HUES48 (cell line): Measurements from ENCODE around the gene C1orf115.
"Not testable (repeated sequence)": the region's sequence is repeated elsewhere in the genome, so short reads cannot be mapped to it uniquely, and the experiment has no call there.

ENCODE experiments used
- H3K27ac ChIP-seq: one replicate; pipeline ENCODE4 v1.7.0; 2013; ENCODE audit warnings: low read depth, low read length, inconsistent platforms
- H3K27me3 ChIP-seq: 2 replicates; pipeline ENCODE4 v1.6.1; 2013; ENCODE audit warnings: mild to moderate bottlenecking, low read length; ENCODE audit not compliant: control insufficient read depth, insufficient read depth
- H3K36me3 ChIP-seq: 2 replicates; pipeline ENCODE4 v1.6.1; 2013; ENCODE audit warnings: low read length; ENCODE audit not compliant: control insufficient read depth, insufficient read depth
- H3K4me1 ChIP-seq: 2 replicates; pipeline ENCODE4 v1.6.1; 2013; ENCODE audit warnings: mild to moderate bottlenecking, low read length; ENCODE audit not compliant: control insufficient read depth, insufficient read depth
- H3K4me3 ChIP-seq: 2 replicates; pipeline ENCODE4 v1.5.1; 2013; ENCODE audit warnings: mild to moderate bottlenecking, low read depth, low read length
- H3K9ac ChIP-seq: 2 replicates; pipeline ENCODE4 v1.6.1; 2013; ENCODE audit warnings: mild to moderate bottlenecking, low read depth, low read length, moderate library complexity
- H3K9me3 ChIP-seq: 2 replicates; pipeline ENCODE4 v1.6.1; 2013; ENCODE audit warnings: low read length; ENCODE audit not compliant: control insufficient read depth, insufficient read depth

C1orf115 gene

GRCh38 chr1:220726634-220727033 is 36.5 kb downstream of the C1orf115 start:
- Histone ChIP-seq H3K9ac (no peak overlapping the region), H3K4me1 (no peaks in the 10 kb centered on the region), H3K9me3 (no peaks in the 10 kb centered on the region), H3K36me3 (no peaks in the 10 kb centered on the region), H3K27me3 (no peaks in the 10 kb centered on the region; the same call in none of the 2 replicates), H3K27ac (no peak overlapping the region), H3K4me3 (no peak overlapping the region)

GRCh38 chr1:220727519-220727918 is 37.4 kb downstream of the C1orf115 start:
- Histone ChIP-seq H3K36me3 (no peaks in the 10 kb centered on the region), H3K4me1 (no peaks in the 10 kb centered on the region), H3K9ac (no peak overlapping the region), H3K27ac (no peak overlapping the region), H3K9me3 (no peaks in the 10 kb centered on the region), H3K27me3 (no peaks in the 10 kb centered on the region; the same call in 1 of the 2 replicates), H3K4me3 (no peak overlapping the region)

GRCh38 chr1:220730486-220730885 is 40.3 kb downstream of the C1orf115 start:
- H3K27ac ChIP-seq: no peak overlapping the region
- H3K27me3 ChIP-seq: no peaks in the 10 kb centered on the region
- H3K4me3 ChIP-seq: no peak overlapping the region
- no peaks in the 10 kb centered on the region for H3K4me1 ChIP-seq
- no peak overlapping the region for H3K9ac ChIP-seq
- H3K9me3 ChIP-seq: no peaks in the 10 kb centered on the region
- no peaks in the 10 kb centered on the region for H3K36me3 ChIP-seq

DNA sequence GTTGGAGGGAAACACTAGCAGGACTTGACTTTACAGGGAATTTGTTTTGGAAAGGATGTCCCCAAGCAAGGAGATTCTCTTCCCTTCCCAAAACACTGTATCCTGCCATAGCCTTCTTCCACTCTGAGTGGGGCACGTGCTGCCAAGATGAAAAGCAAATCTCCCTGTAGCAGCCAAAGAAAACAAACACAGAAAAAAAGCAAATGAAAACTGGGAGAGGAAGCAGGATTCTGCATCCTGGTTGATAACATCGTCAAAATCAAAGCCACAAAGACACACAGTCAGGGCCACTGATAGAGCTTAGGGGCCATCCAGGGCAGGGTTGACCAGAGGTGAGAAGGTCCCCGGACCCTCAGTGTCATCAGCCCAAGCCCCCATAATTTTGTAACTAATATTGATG is 42.0 kb downstream of the C1orf115 start:
- Histone ChIP-seq H3K9me3 (no peaks in the 10 kb centered on the region), H3K4me3 (no peak overlapping the region), H3K4me1 (no peaks in the 10 kb centered on the region), H3K27ac (no peak overlapping the region), H3K27me3 (no peaks in the 10 kb centered on the region), H3K36me3 (no peaks in the 10 kb centered on the region), H3K9ac (no peak overlapping the region)

- H3K9me3 ChIP-seq: no peaks in the 10 kb centered on the region
- no peaks in the 10 kb centered on the region for H3K4me1 ChIP-seq
- no peak overlapping the region for H3K4me3 ChIP-seq
- H3K27me3 ChIP-seq: no peaks in the 10 kb centered on the region
- no peak overlapping the region for H3K9ac ChIP-seq
- no peak overlapping the region for H3K27ac ChIP-seq
- no peaks in the 10 kb centered on the region for H3K36me3 ChIP-seq
Observed at GRCh38 chr1:220732621-220733020, 42.5 kb downstream of the C1orf115 start.

GRCh38 chr1:220733086-220733601 is 43.0 kb downstream of the C1orf115 start:
- H3K27me3 ChIP-seq: no peaks in the 10 kb centered on the region
- H3K36me3 ChIP-seq: no peaks in the 10 kb centered on the region
- H3K4me3 ChIP-seq: no peak overlapping the region
- H3K9me3 ChIP-seq: no peaks in the 10 kb centered on the region
- no peak overlapping the region for H3K9ac ChIP-seq
- H3K27ac ChIP-seq: no peak overlapping the region
- H3K4me1 ChIP-seq: no peaks in the 10 kb centered on the region

GRCh38 chr1:220734571-220735326 is 44.6 kb downstream of the C1orf115 start:
- no peak overlapping the region for H3K27ac ChIP-seq
- H3K4me1 ChIP-seq: no peaks in the 10 kb centered on the region
- H3K27me3 ChIP-seq: no peaks in the 10 kb centered on the region
- H3K9me3 ChIP-seq: no peaks in the 10 kb centered on the region
- no peak overlapping the region for H3K4me3 ChIP-seq
- no peaks in the 10 kb centered on the region for H3K36me3 ChIP-seq
- no peak overlapping the region for H3K9ac ChIP-seq

DNA sequence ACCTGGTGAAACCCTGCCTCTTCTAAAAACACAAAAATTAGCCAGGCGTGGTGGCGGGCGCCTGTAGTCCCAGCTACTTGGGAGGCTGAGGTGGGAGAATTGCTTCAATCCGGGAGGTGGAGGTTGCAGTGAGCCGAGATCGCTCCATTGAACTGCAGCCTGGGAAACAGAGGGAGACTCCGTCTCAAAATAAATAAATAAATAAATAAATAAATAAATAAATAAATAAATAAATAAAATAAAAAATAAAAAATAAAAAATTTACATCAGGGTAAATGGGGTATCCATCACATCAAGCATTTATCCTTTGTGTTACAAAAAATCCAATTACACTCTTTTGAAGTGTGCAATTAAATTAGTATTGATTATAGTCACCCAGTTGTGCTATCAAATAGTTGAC is 46.1 kb downstream of the C1orf115 start:
- H3K27ac ChIP-seq, H3K9ac ChIP-seq, H3K4me3 ChIP-seq, H3K4me1 ChIP-seq, H3K9me3 ChIP-seq, H3K27me3 ChIP-seq, H3K36me3 ChIP-seq: not testable (repeated sequence)

- Histone ChIP-seq H3K9me3 (no peaks in the 10 kb centered on the region), H3K4me3 (no peak overlapping the region), H3K9ac (no peak overlapping the region), H3K27ac (no peak overlapping the region), H3K27me3 (peaks cover 8% of the 10 kb centered on the region), H3K4me1 (no peaks in the 10 kb centered on the region), H3K36me3 (no peaks in the 10 kb centered on the region)
Observed at GRCh38 chr1:220741349-220741748, 51.2 kb downstream of the C1orf115 start.

DNA sequence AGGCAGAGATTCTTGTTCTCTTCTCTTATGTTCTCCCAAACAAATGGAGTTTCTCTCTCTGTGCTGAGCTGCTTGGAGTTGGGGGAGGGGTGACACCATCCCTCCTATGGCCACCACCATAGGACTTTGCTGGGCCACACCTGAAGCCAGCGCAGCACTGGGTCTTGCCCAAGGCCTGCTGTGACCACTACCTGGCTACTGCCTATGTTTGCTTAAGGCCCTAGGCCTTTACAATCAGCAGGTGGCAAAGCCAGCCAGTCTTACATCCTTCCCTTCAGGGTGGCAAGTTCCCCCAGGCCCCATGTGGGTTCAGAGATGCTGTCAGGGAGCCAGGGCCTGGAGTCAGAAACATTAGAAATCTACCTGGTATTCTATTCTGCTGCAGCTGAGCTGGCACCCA is 51.7 kb downstream of the C1orf115 start:
- H3K27ac ChIP-seq: no peak overlapping the region
- H3K4me1 ChIP-seq: no peaks in the 10 kb centered on the region
- H3K36me3 ChIP-seq: no peaks in the 10 kb centered on the region
- no peaks in the 10 kb centered on the region for H3K9me3 ChIP-seq
- no peak overlapping the region for H3K9ac ChIP-seq
- peaks cover 13% of the 10 kb centered on the region for H3K27me3 ChIP-seq
- H3K4me3 ChIP-seq: no peak overlapping the region

DNA sequence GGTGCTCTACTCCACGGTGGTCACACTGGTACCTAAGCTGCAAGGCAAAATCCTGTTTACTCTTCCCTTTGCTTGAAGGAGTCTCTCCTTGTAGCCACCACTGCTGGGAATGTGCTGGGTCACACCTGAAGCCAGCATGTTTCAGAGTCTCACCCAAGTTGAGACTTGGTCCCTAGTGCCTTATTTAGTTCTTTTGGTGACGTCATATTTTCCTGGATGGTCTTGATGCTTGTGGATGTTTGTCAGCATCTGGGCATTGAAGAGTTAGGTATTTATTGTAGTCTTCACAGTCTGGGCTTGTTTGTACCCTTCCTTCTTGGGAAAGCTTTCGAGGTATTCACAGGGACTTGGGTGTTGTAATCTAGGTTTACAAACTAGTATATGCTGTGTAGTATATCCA is 52.4 kb downstream of the C1orf115 start:
- Histone ChIP-seq H3K27ac (no peak overlapping the region), H3K27me3 (peaks cover 20% of the 10 kb centered on the region), H3K9ac (no peak overlapping the region), H3K9me3 (no peaks in the 10 kb centered on the region), H3K4me1 (peaks cover 5% of the 10 kb centered on the region; the same call in 1 of the 2 replicates), H3K36me3 (no peaks in the 10 kb centered on the region), H3K4me3 (no peak overlapping the region)
